Pancreas (tissue), 10 donors: ENCODE data around the gene PRDM5. TPM values are rescaled to one million over a fixed set of nuclear protein-coding genes. Genes with fewer than 3 reads are reported as not detected.

Source experiments
- ATAC-seq, 4 donors: fragments of 200-7000 bp; cut with Tn5 transposase; one replicate each; pipeline versions ENCODE4 v1.8.0 to v1.9.1; 2020; ENCODE audit warnings: mild to moderate bottlenecking in 4 of 4, moderate library complexity in 4 of 4
- DNase-seq, 6 donors: peaks; one replicate each; pipeline ENCODE4 v3.0.0-alpha.2; 2020
- FAIRE-seq: peaks from 2 replicates; lab custom pipeline; 2012; peaks lifted over from hg19 to GRCh38; lab: Jason Lieb, UNC
- H3K27ac ChIP-seq, 4 donors: fragments of 200-600 bp; sonication (generic); 1 replicate in 3 of 4; 2 replicates in 1 of 4; pipeline versions ENCODE4 v1.5.0 to v1.8.0; 2020
- H3K27me3 ChIP-seq, 4 donors: fragments of 200-600 bp; one replicate each; pipeline ENCODE4 v1.8.0; 2021
- H3K36me3 ChIP-seq, 3 donors: fragments of 200-600 bp; sonication (generic) in 1 of 3; one replicate each; pipeline versions ENCODE4 v1.5.0 to v1.8.0; 2020 to 2021
- H3K4me1 ChIP-seq, 3 donors: fragments of 200-600 bp; one replicate each; pipeline ENCODE4 v1.8.0; 2021
- H3K4me3 ChIP-seq, 4 donors: fragments of 200-600 bp; sonication (generic) in 2 of 4; one replicate each; pipeline versions ENCODE4 v1.5.0 to v1.8.0; 2020 to 2021
- H3K9me3 ChIP-seq, 4 donors: fragments of 200-600 bp; one replicate each; pipeline ENCODE4 v1.8.0; 2021
- CTCF ChIP-seq, 4 donors: fragments of 200-600 bp; sonication (generic) in 3 of 4; IDR thresholded peaks; one replicate each; pipeline versions ENCODE4 v1.5.0 to v1.8.0; 2021; ENCODE audit warnings: antibody characterized with exemption in 4 of 4
- WGBS, 2 donors: extraction: QIAGEN DNeasy Blood & Tissue Kit; methylation state at CpG; one replicate each; pipeline ENCODE4 v1.1.7; 2013; 5-methylcytosine and 5-hydroxymethylcytosine counted together
- intact Hi-C, 3 donors: fragments of 100-400 bp; cut with DNase I; formaldehyde crosslinking; loops; one replicate each; pipeline versions ENCODE4 v1.11.1 to v1.14.2; 2022
- polyA plus RNA-seq, 2 donors: library from polyadenylated mRNA; stranded (reverse); fragments of 200-250 nt; gene quantifications; one replicate each; pipeline ENCODE4 v1.2.3, GENCODE V29; 2013
- total RNA-seq, 6 donors: library from RNA; stranded (reverse); fragmentation: NEBNext Ultra II Directional in 4 of 6; extraction: Animal tissue kit (Norgen Biotek cat#: 25700) in 4 of 6; gene quantifications; one replicate each; pipeline versions ENCODE4 v1.2.1 to v1.2.4, GENCODE V29; 2021 to 2023
- donor health status: healthy with polysubstance abuse.
- donor health status: DM: no; HTN: no; CAD: no; lungs with moderate emphysema.
- donor health status: DM: no; HTN: no; CAD: no.
- donor health status: control.
- donor health status: control.
- donor health status: Bipolar disorder and iron deficiency.
- donor health status: DM: yes; HTN: yes; CAD: no.
- donor health status: DM: no; HTN: no; CAD: no.
- donor health status: DM: no; HTN: no; CAD: no.
- donor health status: DM: yes; HTN: yes; CAD: no.

The PRDM5 gene
- total and polyA plus RNA-seq, 8 donors: 2.7 to 13.2 (median 9.5) TPM

GRCh38 chr4:120864969-120865368 lies 57.6 kb downstream of the PRDM5 start:
- Histone ChIP-seq H3K9me3 (no peaks in the 10 kb centered on the region), H3K36me3 (no peaks in the 10 kb centered on the region), H3K27me3 (no peaks in the 10 kb centered on the region), H3K4me3 (no peak overlapping the region), H3K4me1 (peaks cover 0 to 17% (median 9%) of the 10 kb centered on the region in 3 donors), H3K27ac (no peak overlapping the region)
- no peak for FAIRE-seq
- no peak for DNase-seq
- intact Hi-C loops: no loop called here
- no peak for ATAC-seq
- no peak for TF ChIP-seq CTCF (IDR thresholded peaks at IDR 0.05)
- 79 to 88% methylated on average over 2 of the region's 2 CpGs for WGBS, 2 donors

- no peak for FAIRE-seq
- peak in 1 of 6 donors; percentile 24 for DNase-seq
- Histone ChIP-seq H3K27ac (peak overlapping the region in 2 of 4 donors; percentile 2 to 33), H3K4me3 (no peak overlapping the region), H3K36me3 (no peaks in the 10 kb centered on the region), H3K4me1 (peaks cover 0 to 9% (median 8%) of the 10 kb centered on the region in 3 donors), H3K27me3 (no peaks in the 10 kb centered on the region), H3K9me3 (no peaks in the 10 kb centered on the region)
- TF ChIP-seq CTCF (IDR thresholded peaks at IDR 0.05): no peak
- ATAC-seq: peak; percentile 84 to 96 (median 90)
- WGBS, 2 donors: 19 to 21% methylated on average over 2 of the region's 2 CpGs
- intact Hi-C loops: no loop called here
Measured at GRCh38 chr4:120862432-120862831, 60.1 kb downstream of the PRDM5 start.

- no peaks in the 10 kb centered on the region for H3K36me3 ChIP-seq
- TF ChIP-seq CTCF (IDR thresholded peaks at IDR 0.05): no peak
- no peaks in the 10 kb centered on the region for H3K9me3 ChIP-seq
- no peak overlapping the region for H3K27ac ChIP-seq
- H3K4me3 ChIP-seq: no peak overlapping the region
- no peak for ATAC-seq
- no peaks in the 10 kb centered on the region for H3K27me3 ChIP-seq
- peaks cover 0 to 9% (median 8%) of the 10 kb centered on the region in 3 donors for H3K4me1 ChIP-seq
- no peak for FAIRE-seq
- intact Hi-C loops: no loop called here
- DNase-seq: no peak
Measured at GRCh38 chr4:120861852-120862251, 60.7 kb downstream of the PRDM5 start.

DNA sequence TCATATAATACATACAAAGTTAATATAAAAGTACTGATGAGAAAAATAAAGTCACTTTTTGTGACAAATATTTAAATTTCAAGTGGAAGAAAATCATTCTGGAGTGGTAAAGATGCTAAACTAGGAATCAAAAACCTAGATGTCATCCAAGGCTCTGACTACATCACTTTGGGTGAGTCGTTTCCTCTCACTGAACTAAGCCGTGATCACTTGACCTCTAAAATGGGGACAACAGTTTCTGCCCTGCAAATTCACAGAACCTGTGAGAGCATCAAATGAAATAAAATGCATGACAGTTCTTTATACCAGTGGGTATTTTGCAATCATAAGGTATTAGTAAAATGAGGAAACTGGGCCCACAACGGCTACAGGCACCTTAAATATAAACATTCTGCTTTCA lies 63.8 kb downstream of the PRDM5 start:
- no peak overlapping the region for H3K27ac ChIP-seq
- DNase-seq (no peak), FAIRE-seq (no peak), ATAC-seq (no peak)
- WGBS, 2 donors: 75 to 78% methylated on average over 3 of the region's 3 CpGs
- peaks cover 11 to 19% (median 16%) of the 10 kb centered on the region in 3 donors for H3K4me1 ChIP-seq
- no peak for TF ChIP-seq CTCF (IDR thresholded peaks at IDR 0.05)
- intact Hi-C loops: no loop called here
- no peaks in the 10 kb centered on the region for H3K36me3 ChIP-seq
- no peaks in the 10 kb centered on the region for H3K9me3 ChIP-seq
- no peak overlapping the region for H3K4me3 ChIP-seq
- H3K27me3 ChIP-seq: no peaks in the 10 kb centered on the region

- DNase-seq (no peak), ATAC-seq (no peak), FAIRE-seq (no peak)
- no peak overlapping the region for H3K27ac ChIP-seq
- peaks cover 11 to 15% (median 13%) of the 10 kb centered on the region in 3 donors for H3K4me1 ChIP-seq
- H3K27me3 ChIP-seq: no peaks in the 10 kb centered on the region
- WGBS, 2 donors: 79 to 84% methylated on average over 3 of the region's 3 CpGs
- H3K9me3 ChIP-seq: no peaks in the 10 kb centered on the region
- TF ChIP-seq CTCF (IDR thresholded peaks at IDR 0.05): no peak
- no peaks in the 10 kb centered on the region for H3K36me3 ChIP-seq
- intact Hi-C loops: no loop called here
- H3K4me3 ChIP-seq: no peak overlapping the region
Measured at GRCh38 chr4:120857312-120857711, 65.2 kb downstream of the PRDM5 start.
